Left kidney (tissue), 8 donors: ENCODE data around the gene VASN. TPM values are rescaled to one million over a fixed set of nuclear protein-coding genes. Genes with fewer than 3 reads are reported as not detected.
"Not testable (repeated sequence)": the region's sequence is repeated elsewhere in the genome, so short reads cannot be mapped to it uniquely, and the experiment has no call there.

Experiments
- DNase-seq: peaks from one replicate; pipeline ENCODE4 v3.0.0-alpha.2; 2013
- long read RNA-seq, 8 donors: transcript quantifications; one replicate each; lab custom pipeline, GENCODE V29; 2026
- polyA plus RNA-seq: library from polyadenylated mRNA; unstranded; fragments of 120-200 nt; gene quantifications from one replicate; pipeline ENCODE4 v1.2.1, GENCODE V29; 2013; ENCODE audit not compliant: insufficient read length

The VASN gene
- 30.1 TPM for polyA plus RNA-seq
- long read RNA-seq, donor 1, transcript VASN-201 (2 exons, 2,806 nt): major isoform, 67 of 83 reads
- long read RNA-seq, donor 1, partial matches to known transcripts: 16 of 83 reads
- long read RNA-seq, donor 1, other reads (novel, unspliced or antisense): 0 of 83 reads
- long read RNA-seq, donor 2, transcript VASN-201 (2 exons, 2,806 nt): major isoform, 36 of 36 reads
- long read RNA-seq, donor 2, partial matches to known transcripts: 0 of 36 reads
- long read RNA-seq, donor 2, other reads (novel, unspliced or antisense): 0 of 36 reads
- long read RNA-seq, donor 3, transcript VASN-201 (2 exons, 2,806 nt): major isoform, 42 of 42 reads
- long read RNA-seq, donor 3, partial matches to known transcripts: 0 of 42 reads
- long read RNA-seq, donor 3, other reads (novel, unspliced or antisense): 0 of 42 reads
- long read RNA-seq, donor 4, partial matches to known transcripts: 0 of 2 reads
- long read RNA-seq, donor 4, other reads (novel, unspliced or antisense): 0 of 2 reads
- long read RNA-seq, donor 5, transcript VASN-201 (2 exons, 2,806 nt): major isoform, 40 of 40 reads
- long read RNA-seq, donor 5, partial matches to known transcripts: 0 of 40 reads
- long read RNA-seq, donor 5, other reads (novel, unspliced or antisense): 0 of 40 reads
- long read RNA-seq, donor 6, transcript VASN-201 (2 exons, 2,806 nt): major isoform, 44 of 44 reads
- long read RNA-seq, donor 6, partial matches to known transcripts: 0 of 44 reads
- long read RNA-seq, donor 6, other reads (novel, unspliced or antisense): 0 of 44 reads
- long read RNA-seq, donor 7, transcript VASN-201 (2 exons, 2,806 nt): major isoform, 55 of 70 reads
- long read RNA-seq, donor 7, partial matches to known transcripts: 15 of 70 reads
- long read RNA-seq, donor 7, other reads (novel, unspliced or antisense): 0 of 70 reads
- long read RNA-seq, donor 8, transcript VASN-201 (2 exons, 2,806 nt): major isoform, 20 of 20 reads
- long read RNA-seq, donor 8, partial matches to known transcripts: 0 of 20 reads
- long read RNA-seq, donor 8, other reads (novel, unspliced or antisense): 0 of 20 reads

GRCh38 chr16:4371357-4372000 lies at the start of gene VASN:
Gene VASN, plus strand, starts transcription at chr16:4371848. Its CDS starts 9,030 bp downstream, at chr16:4380878.
- DNase-seq: peak; percentile 82

GRCh38 chr16:4322121-4323052 lies 49.3 kb upstream of the VASN start:
- DNase-seq: no peak

GRCh38 chr16:4323071-4323844 lies 48.4 kb upstream of the VASN start:
- DNase-seq: no peak

- DNase-seq: no peak
These were observed 47.7 kb upstream of the VASN start for GRCh38 chr16:4323845-4324488.

GRCh38 chr16:4324492-4325252 lies 47.0 kb upstream of the VASN start:
- DNase-seq: no peak

- DNase-seq: no peak
These were observed 46.3 kb upstream of the VASN start for GRCh38 chr16:4325253-4325758.

- DNase-seq: no peak
These were observed 44.1 kb upstream of the VASN start for GRCh38 chr16:4327386-4328045.

GRCh38 chr16:4328046-4328781 lies 43.4 kb upstream of the VASN start:
- peak; percentile 83 for DNase-seq

- DNase-seq: no peak
These were observed 42.6 kb upstream of the VASN start for GRCh38 chr16:4328782-4329775.

GRCh38 chr16:4330277-4330874 lies 41.3 kb upstream of the VASN start:
- DNase-seq: no peak

- DNase-seq: no peak
These were observed 39.6 kb upstream of the VASN start for GRCh38 chr16:4332083-4332482.

GRCh38 chr16:4332623-4333307 lies 38.9 kb upstream of the VASN start:
- DNase-seq: no peak

GRCh38 chr16:4333308-4333638 lies 38.4 kb upstream of the VASN start:
- no peak for DNase-seq

- DNase-seq: not testable (repeated sequence)
These were observed 37.9 kb upstream of the VASN start for GRCh38 chr16:4333714-4334113.
